Measurements from ENCODE around the gene LRRC8B. TPM values are rescaled to one million over a fixed set of nuclear protein-coding genes. Genes with fewer than 3 reads are reported as not detected.

The LRRC8B gene
- total and polyA plus RNA-seq, 2 of the 13 experiments (the other 11 are each of a cell fraction or from before 2014, with no cell fraction given): 4.9 to 7.6 TPM

- TF ChIP-seq SRSF9 (IDR thresholded peaks at IDR 0.05; ENCODE audit: borderline replicate concordance, insufficient read depth, low read depth, low read length, poor library complexity, severe bottlenecking): no peak
- TF ChIP-seq PRPF4 (IDR thresholded peaks at IDR 0.05; ENCODE audit: low read depth, low read length, poor library complexity, severe bottlenecking): no peak
- 0 out of 2 replicates have a peak, but pooled peaks have one; percentile 32 for TF ChIP-seq HNF1B (CRISPR knock-in tag; IDR thresholded peaks at IDR 0.05)
- TF ChIP-seq PHF8 (CRISPR knock-in tag; IDR thresholded peaks at IDR 0.05): 0 out of 2 replicates have a peak, but pooled peaks have one; percentile 1
- TF ChIP-seq UBTF (CRISPR knock-in tag; IDR thresholded peaks at IDR 0.05): peak; percentile 80; the same call in 1 of the 2 replicates
- 0 out of 2 replicates have a peak, but pooled peaks have one; percentile 28 for TF ChIP-seq REPIN1 (CRISPR knock-in tag; IDR thresholded peaks at IDR 0.05; ENCODE audit: borderline replicate concordance, low read depth)
- TF ChIP-seq KDM5B (CRISPR knock-in tag; IDR thresholded peaks at IDR 0.05; ENCODE audit: borderline replicate concordance): peak; percentile 12; the same call in 1 of the 2 replicates
- peak; percentile 13; the same call in 1 of the 2 replicates for TF ChIP-seq ZMYM4 (CRISPR knock-in tag; IDR thresholded peaks at IDR 0.05)
- no peak for TF ChIP-seq STAT5B (CRISPR knock-in tag; IDR thresholded peaks at IDR 0.05)
- no peak for TF ChIP-seq HBP1 (CRISPR knock-in tag; IDR thresholded peaks at IDR 0.05; ENCODE audit: low read depth)
- TF ChIP-seq GMEB1 (CRISPR knock-in tag; IDR thresholded peaks at IDR 0.05; ENCODE audit: borderline replicate concordance): 0 out of 2 replicates have a peak, but pooled peaks have one; percentile 38
- no peak for TF ChIP-seq ATM (IDR thresholded peaks at IDR 0.05; ENCODE audit: borderline replicate concordance)
- 0 out of 2 replicates have a peak, but pooled peaks have one; percentile 47 for TF ChIP-seq EEA1 (CRISPR knock-in tag; IDR thresholded peaks at IDR 0.05; ENCODE audit: borderline replicate concordance)
- TF ChIP-seq CEBPZ (IDR thresholded peaks at IDR 0.05; ENCODE audit: low read length): no peak
- TF ChIP-seq HNRNPH1 (optimal IDR thresholded peaks at IDR 0.05; ENCODE audit: low read depth, low read length): no peak
Observed at GRCh38 chr1:89525169-89525855, 683 bp downstream of the LRRC8B start (continued).
